ENCODE results near the gene FASN.

DNA sequence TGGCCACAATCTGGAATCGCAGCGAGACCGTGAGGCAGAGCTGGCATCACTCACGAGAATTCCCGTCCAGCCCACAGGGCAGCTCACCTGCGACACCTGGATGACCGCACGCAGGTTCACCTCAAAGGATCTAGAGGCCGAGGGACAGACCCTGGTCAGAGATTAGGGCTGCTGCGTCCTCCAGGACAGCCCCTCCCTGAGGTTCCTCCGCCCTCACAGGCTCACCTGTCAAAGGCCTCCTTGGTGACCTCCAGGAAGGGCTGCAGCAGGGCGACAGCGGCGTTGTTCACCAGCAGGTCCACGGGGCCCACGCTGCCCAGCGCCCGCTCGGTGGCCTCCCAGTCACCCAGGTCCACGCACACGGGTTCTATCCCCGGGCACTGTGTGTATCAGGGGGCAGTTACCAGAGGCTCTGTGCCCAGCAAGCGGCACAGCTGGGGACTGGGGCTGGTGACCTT is 61.4 kb downstream of the FASN start:
- TF ChIP-seq, protein P1, sequence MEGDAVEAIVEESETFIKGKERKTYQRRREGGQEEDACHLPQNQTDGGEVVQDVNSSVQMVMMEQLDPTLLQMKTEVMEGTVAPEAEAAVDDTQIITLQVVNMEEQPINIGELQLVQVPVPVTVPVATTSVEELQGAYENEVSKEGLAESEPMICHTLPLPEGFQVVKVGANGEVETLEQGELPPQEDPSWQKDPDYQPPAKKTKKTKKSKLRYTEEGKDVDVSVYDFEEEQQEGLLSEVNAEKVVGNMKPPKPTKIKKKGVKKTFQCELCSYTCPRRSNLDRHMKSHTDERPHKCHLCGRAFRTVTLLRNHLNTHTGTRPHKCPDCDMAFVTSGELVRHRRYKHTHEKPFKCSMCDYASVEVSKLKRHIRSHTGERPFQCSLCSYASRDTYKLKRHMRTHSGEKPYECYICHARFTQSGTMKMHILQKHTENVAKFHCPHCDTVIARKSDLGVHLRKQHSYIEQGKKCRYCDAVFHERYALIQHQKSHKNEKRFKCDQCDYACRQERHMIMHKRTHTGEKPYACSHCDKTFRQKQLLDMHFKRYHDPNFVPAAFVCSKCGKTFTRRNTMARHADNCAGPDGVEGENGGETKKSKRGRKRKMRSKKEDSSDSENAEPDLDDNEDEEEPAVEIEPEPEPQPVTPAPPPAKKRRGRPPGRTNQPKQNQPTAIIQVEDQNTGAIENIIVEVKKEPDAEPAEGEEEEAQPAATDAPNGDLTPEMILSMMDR (IDR thresholded peaks at IDR 0.05) = no peak
- TF ChIP-seq POLR2A (IDR thresholded peaks at IDR 0.05) = no peak

All from Peyer's patch (tissue), 4 donors.